Peyer's patch (tissue), 4 donors: ENCODE data around the gene UNC5B.

ENCODE experiments used
- CTCF ChIP-seq, 6 experiments: fragments of 450-650 bp in 4 of 6; fragments of 200-600 bp in 2 of 6; sonication (generic) in 1 of 6; IDR thresholded peaks; one replicate each; pipeline ENCODE4 v1.5.1; 2017 to 2019; ENCODE audit warnings: antibody characterized with exemption in 6 of 6, mild to moderate bottlenecking in 3 of 6, moderate library complexity in 1 of 6
- POLR2A ChIP-seq, 2 donors: fragments of 450-650 bp; IDR thresholded peaks; one replicate each; pipeline ENCODE4 v1.5.1; 2017; ENCODE audit warnings: antibody characterized with exemption in 2 of 2, mild to moderate bottlenecking in 2 of 2, moderate library complexity in 2 of 2

- TF ChIP-seq CTCF (IDR thresholded peaks at IDR 0.05) (no peak), POLR2A (IDR thresholded peaks at IDR 0.05) (no peak)
Observed at GRCh38 chr10:71312811-71313789, 100.7 kb downstream of the UNC5B start.
